GM12878 (cell line): ENCODE data around the gene GRIK1. TPM values are rescaled to one million over a fixed set of nuclear protein-coding genes. Genes with fewer than 3 reads are reported as not detected.

Experiments
- ATAC-seq: fragments of 200-7000 bp; cut with Tn5 transposase; 3 replicates; pipeline ENCODE4 v1.9.1; 2020; ENCODE audit warnings: mild to moderate bottlenecking, moderate library complexity
- BruUV-seq: library from RNA; stranded (reverse); fragments of 400-500 nt; replicated peaks from 2 replicates; lab custom pipeline; 2021; lab: Mats Ljungman, UMichigan
- CTCF ChIA-PET: fragments of 300-600 bp; sonication (Branson Sonifier 250); formaldehyde crosslinking; extraction: SDS; loops from one replicate; lab custom pipeline; 2021; ENCODE audit warnings: inconsistent platforms; lab: Yijun Ruan, JAX
- POLR2A ChIA-PET: fragments of 350-600 bp; formaldehyde crosslinking; extraction: SDS; loops from one replicate; lab custom pipeline; 2021; ENCODE audit warnings: inconsistent platforms; lab: Charles Lee
- RAD21 ChIA-PET: fragments of 300-600 bp; sonication (Branson Sonifier 250); formaldehyde crosslinking; loops from one replicate; lab custom pipeline; 2023; ENCODE audit warnings: antibody characterized with exemption; ENCODE audit not compliant: unreplicated experiment; lab: Charles Lee
- SMC1A ChIA-PET: fragments of 300-600 bp; sonication (Branson Sonifier 250); formaldehyde crosslinking; loops from one replicate; lab custom pipeline; 2023; ENCODE audit not compliant: unreplicated experiment, uncharacterized antibody; lab: Charles Lee
- DNase-seq: peaks from one replicate; pipeline ENCODE4 v3.0.0-alpha.2; 2011; ENCODE audit warnings: low read depth, low spot score
- FAIRE-seq: peaks from 3 replicates; lab custom pipeline; 2011; peaks lifted over from hg19 to GRCh38; lab: Jason Lieb, UNC
- H2AFZ ChIP-seq: 2 replicates; pipeline ENCODE4 v1.6.0; 2011; ENCODE audit warnings: low read depth, low read length, control low read depth; ENCODE audit not compliant: control insufficient read depth
- H3K27ac ChIP-seq: 2 replicates; pipeline ENCODE4 v1.5.1; 2011; ENCODE audit warnings: control low read depth; ENCODE audit not compliant: control insufficient read depth, insufficient read depth
- H3K27me3 ChIP-seq, 2 experiments: replicated peaks in 1 of 2; 2 replicates each; pipeline versions ENCODE4 v1.6.0 to v1.6.1; 2011; ENCODE audit warnings: low read length in 1 of 2; ENCODE audit not compliant: control insufficient read depth in 2 of 2, insufficient read depth in 2 of 2
- H3K36me3 ChIP-seq, 2 experiments: 2 replicates each; pipeline ENCODE4 v1.5.1; 2011; ENCODE audit warnings: low read length in 1 of 2; ENCODE audit not compliant: control insufficient read depth in 2 of 2, insufficient read depth in 2 of 2
- H3K4me1 ChIP-seq: 2 replicates; pipeline ENCODE4 v1.6.1; 2011; ENCODE audit warnings: mild to moderate bottlenecking, low read length, moderate library complexity, mixed read lengths; ENCODE audit not compliant: control insufficient read depth, insufficient read depth
- H3K4me2 ChIP-seq: 2 replicates; pipeline ENCODE4 v1.6.0; 2011; ENCODE audit warnings: control low read depth; ENCODE audit not compliant: control insufficient read depth, insufficient read depth
- H3K4me3 ChIP-seq: fragments of 200-600 bp; sonication (generic); 2 replicates; pipeline ENCODE4 v1.5.1; 2016
- H3K79me2 ChIP-seq: 2 replicates; pipeline ENCODE4 v1.6.0; 2011; ENCODE audit warnings: low read length; ENCODE audit not compliant: control insufficient read depth, insufficient read depth
- H3K9ac ChIP-seq: 2 replicates; pipeline ENCODE4 v1.8.0; 2011; ENCODE audit warnings: low read length, control low read depth, mixed read lengths; ENCODE audit not compliant: control insufficient read depth, insufficient read depth
- H3K9me3 ChIP-seq: replicated peaks from 3 replicates; pipeline ENCODE4 v1.5.1; 2011; ENCODE audit warnings: mild to moderate bottlenecking, low read length; ENCODE audit not compliant: control insufficient read depth, insufficient read depth
- H4K20me1 ChIP-seq: 2 replicates; pipeline ENCODE4 v1.6.0; 2011; ENCODE audit not compliant: control insufficient read depth, insufficient read depth
- CREM ChIP-seq: IDR thresholded peaks from 2 replicates; pipeline ENCODE4 v1.6.1; 2014; ENCODE audit warnings: antibody characterized with exemption, low read depth
- CUX1 ChIP-seq: IDR thresholded peaks from 2 replicates; pipeline ENCODE4 v1.6.1; 2012; ENCODE audit warnings: improper control_type of control experiment, low read depth, low read length; ENCODE audit not compliant: insufficient replicate concordance
- E2F8 ChIP-seq: fragments of 450-650 bp; IDR thresholded peaks from 2 replicates; pipeline ENCODE4 v1.6.1; 2018; ENCODE audit warnings: mild to moderate bottlenecking, low read depth, moderate library complexity; ENCODE audit not compliant: partially characterized antibody
- RUNX3 ChIP-seq: IDR thresholded peaks from 2 replicates; pipeline ENCODE4 v1.6.1; 2012; ENCODE audit warnings: low read length, inconsistent platforms
- ZNF592 ChIP-seq: fragments of 450-650 bp; IDR thresholded peaks from 2 replicates; pipeline ENCODE4 v1.6.1; 2017; ENCODE audit warnings: mild to moderate bottlenecking, moderate library complexity
- WGBS: methylation state at CpG from one replicate; pipeline ENCODE4 v1.1.6; 2016; ENCODE audit warnings: low lambda C conversion rate; ENCODE audit not compliant: insufficient replicate concordance, insufficient coverage; ENCODE audit errors: missing lambda C conversion rate; 5-methylcytosine and 5-hydroxymethylcytosine counted together
- in situ Hi-C: fragments of 300-500 bp; cut with MboI; formaldehyde crosslinking; loops from 9 replicates; pipeline ENCODE4 v1.14.3; 2018; ENCODE audit warnings: mixed read lengths
- intact Hi-C: fragments of 100-400 bp; cut with micrococcal nuclease; formaldehyde crosslinking; loops from one replicate; pipeline ENCODE4 v1.14.2; 2022; ENCODE audit not compliant: unreplicated experiment
- polyA plus RNA-seq, 11 experiments: library from polyadenylated mRNA; depleted of rRNA in 4 of 11; unstranded in 6 of 11; stranded (reverse) in 5 of 11; fragments of >200 nt; fragmentation: Nextera tagmentation in 4 of 11; fragmentation: Illumina TruSeq in 1 of 11; extraction: Ambion mirVana in 4 of 11; extraction: Trizol in 1 of 11; gene quantifications; 1 replicate in 1 of 11; 2 replicates in 10 of 11; pipeline versions ENCODE4 v1.2.1 to v1.2.3, GENCODE V29; 2011 to 2016; ENCODE audit warnings: inconsistent platforms in 2 of 11, missing spikeins in 2 of 11, low read depth in 1 of 11
- total RNA-seq, 4 experiments: library from RNA; depleted of rRNA in 3 of 4; stranded (reverse); fragments of >200 nt in 3 of 4; fragmentation: Illumina TruSeq in 1 of 4; extraction: Trizol in 1 of 4; gene quantifications; 2 replicates each; pipeline versions ENCODE4 v1.2.1 to v1.2.3, GENCODE V29; 2013 to 2021

The GRIK1 gene
- total and polyA plus RNA-seq, 10 of the 15 experiments (the other 5 are each of a cell fraction or from before 2014, with no cell fraction given), result 0.05 to 0.13 (median 0.09) TPM; not detected in 7

GRCh38 chr21:29834617-29835016 is 105.2 kb downstream of the GRIK1 start (continued):
- TF ChIP-seq ZNF592 (no peak), RUNX3 (no peak), CREM (no peak), E2F8 (no peak)

GRCh38 chr21:29832217-29832616 is 107.6 kb downstream of the GRIK1 start:
- no peaks in the 10 kb centered on the region for H3K4me1 ChIP-seq
- CTCF ChIA-PET, result no interaction called here
- no TSS peak for BruUV-seq
- H4K20me1 ChIP-seq, result no peaks in the 10 kb centered on the region
- no peak overlapping the region for H3K4me3 ChIP-seq
- WGBS, result 19% methylated on average over 2 of the region's 2 CpGs
- SMC1A ChIA-PET, result no interaction called here
- H3K9me3 ChIP-seq, result no peaks in the 10 kb centered on the region; the same call in 2 of the 3 replicates
- ATAC-seq (no peak), FAIRE-seq (no peak), DNase-seq (no peak)
- POLR2A ChIA-PET, result no interaction called here
- H3K4me2 ChIP-seq, result no peak overlapping the region
- RAD21 ChIA-PET, result no interaction called here
- H3K27ac ChIP-seq, result no peak overlapping the region
- in situ Hi-C loops (no loop called here), intact Hi-C loops (no loop called here)
- no peak overlapping the region for H2AFZ ChIP-seq
- no peaks in the 10 kb centered on the region for H3K27me3 ChIP-seq
- no peaks in the 10 kb centered on the region for H3K79me2 ChIP-seq
- no peaks in the 10 kb centered on the region for H3K36me3 ChIP-seq
- no peak overlapping the region for H3K9ac ChIP-seq
- no peak for TF ChIP-seq CUX1
